CD4-positive, alpha-beta T cell treated with Interleukin-2 at 100 ng/mL for 4 hours (primary cell): ENCODE results near the gene HSD17B11.
A peak's percentile ranks its signal among the peaks of the same experiment; 100 is the strongest.
"Not testable (repeated sequence)": the region's sequence is repeated elsewhere in the genome, so short reads cannot be mapped to it uniquely, and the experiment has no call there.

Experiments used
- DNase-seq: peaks from one replicate; pipeline ENCODE4 v3.0.0-alpha.2; 2020; ENCODE audit warnings: low spot score

Gene HSD17B11

GRCh38 chr4:87405211-87405820, 14.3 kb upstream of the HSD17B11 start:
- no peak for DNase-seq

- DNase-seq: not testable (repeated sequence)
These were observed 12.7 kb upstream of the HSD17B11 start for GRCh38 chr4:87403732-87404131.

- DNase-seq: no peak
These were observed 9.0 kb upstream of the HSD17B11 start for GRCh38 chr4:87399954-87400353.

GRCh38 chr4:87399148-87399547, 8.2 kb upstream of the HSD17B11 start:
- DNase-seq: no peak

- DNase-seq: not testable (repeated sequence)
These were observed 4.9 kb upstream of the HSD17B11 start for GRCh38 chr4:87395851-87396250.

- not testable (repeated sequence) for DNase-seq
These were observed 4.1 kb upstream of the HSD17B11 start for GRCh38 chr4:87395073-87395472.

- DNase-seq: no peak
These were observed 1.2 kb upstream of the HSD17B11 start for GRCh38 chr4:87392183-87392582.

GRCh38 chr4:87391576-87392054, 627 bp upstream of the HSD17B11 start:
- DNase-seq: no peak

GRCh38 chr4:87390551-87390890, 467 bp downstream of the HSD17B11 start:
- DNase-seq: no peak

GRCh38 chr4:87390055-87390454, 933 bp downstream of the HSD17B11 start:
- not testable (repeated sequence) for DNase-seq

- DNase-seq: no peak
These were observed 2.1 kb downstream of the HSD17B11 start for GRCh38 chr4:87388901-87389300.

GRCh38 chr4:87387237-87387636, 3.8 kb downstream of the HSD17B11 start:
- no peak for DNase-seq

GRCh38 chr4:87384466-87385132, 6.4 kb downstream of the HSD17B11 start:
- not testable (repeated sequence) for DNase-seq

GRCh38 chr4:87382931-87383330, 8.1 kb downstream of the HSD17B11 start:
- DNase-seq: no peak

GRCh38 chr4:87382116-87382515, 8.9 kb downstream of the HSD17B11 start:
- DNase-seq: no peak

GRCh38 chr4:87377816-87378215, 13.2 kb downstream of the HSD17B11 start:
- no peak for DNase-seq

GRCh38 chr4:87375719-87376291, 15.2 kb downstream of the HSD17B11 start:
- peak; percentile 58 for DNase-seq

- no peak for DNase-seq
These were observed 20.9 kb downstream of the HSD17B11 start for GRCh38 chr4:87370068-87370467.

GRCh38 chr4:87366521-87367162, 24.3 kb downstream of the HSD17B11 start:
- no peak for DNase-seq

- DNase-seq: no peak
These were observed 25.6 kb downstream of the HSD17B11 start for GRCh38 chr4:87365348-87365747.

- DNase-seq: no peak
These were observed 27.4 kb downstream of the HSD17B11 start for GRCh38 chr4:87363552-87363951.

- no peak for DNase-seq
These were observed 30.6 kb downstream of the HSD17B11 start for GRCh38 chr4:87360338-87360935.

GRCh38 chr4:87359258-87359657, 31.7 kb downstream of the HSD17B11 start:
- no peak for DNase-seq
